HG02642 (cell line): ENCODE measurements around the gene VEPH1.

Source experiments
- ATAC-seq: cut with Tn5 transposase; IDR thresholded peaks from one replicate; pipeline ENCODE4 v1.9.1; 2021; ENCODE audit warnings: mild to moderate bottlenecking; ENCODE audit not compliant: unreplicated experiment, poor library complexity

VEPH1 gene

DNA sequence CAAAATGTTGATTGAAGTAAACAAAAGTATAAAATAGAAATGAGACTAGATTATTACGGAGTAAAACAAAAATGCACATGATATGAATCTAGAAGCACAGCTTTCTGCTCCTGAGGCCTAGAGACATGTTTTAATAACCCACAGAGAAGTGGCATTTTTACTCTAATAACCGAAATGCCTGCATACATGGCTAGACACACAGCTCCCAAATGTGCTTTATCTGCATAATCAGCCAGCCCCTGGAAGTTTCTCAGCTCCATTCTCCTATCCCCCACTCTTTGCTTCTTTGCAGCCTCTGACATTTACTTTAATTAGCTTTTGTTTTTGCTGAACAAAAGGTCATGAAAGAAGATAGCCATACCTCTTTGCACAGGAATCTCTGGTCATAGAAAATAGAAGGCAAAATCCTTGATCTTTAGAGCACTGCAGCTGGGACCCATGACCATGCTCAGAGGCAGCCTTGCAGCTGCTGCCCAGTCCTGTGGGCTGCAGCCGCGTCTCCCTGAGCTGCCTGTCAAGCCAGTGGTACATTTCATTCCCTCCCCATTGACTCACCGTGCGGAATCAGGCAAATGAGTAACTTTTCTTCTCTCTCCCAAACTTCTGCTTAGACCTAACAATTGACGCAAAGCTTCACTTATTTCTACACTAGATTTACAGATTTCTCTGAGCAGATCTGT, at the start of gene VEPH1:
Gene VEPH1, minus strand, starts transcription at position 501 of the 680 bp plus-strand sequence. CDS start 8,067 bp downstream, outside the sequence.
- ATAC-seq, result no peak

DNA sequence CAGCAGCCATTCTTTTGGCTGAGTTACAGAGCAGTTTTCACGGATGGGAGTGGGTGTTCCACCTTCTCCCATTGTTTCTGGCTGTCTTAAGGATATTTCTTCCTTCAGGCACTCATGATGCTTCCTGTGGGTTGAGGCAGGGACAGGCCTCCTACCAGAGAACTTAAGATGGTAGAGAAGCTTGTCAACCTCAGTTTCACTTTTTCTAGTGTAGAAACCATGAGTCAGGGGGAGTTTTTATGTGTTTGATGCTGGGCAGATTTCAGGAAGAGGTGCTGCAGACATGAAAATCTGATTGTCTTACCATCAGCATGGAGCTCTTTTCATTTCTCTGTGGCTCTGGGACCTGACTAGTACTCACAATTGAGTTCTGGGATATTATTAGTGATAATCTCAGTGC, 48.7 kb upstream of the VEPH1 start:
- no peak for ATAC-seq

GRCh38 chr3:157549498-157549897, 46.3 kb upstream of the VEPH1 start:
- ATAC-seq, result no peak

DNA sequence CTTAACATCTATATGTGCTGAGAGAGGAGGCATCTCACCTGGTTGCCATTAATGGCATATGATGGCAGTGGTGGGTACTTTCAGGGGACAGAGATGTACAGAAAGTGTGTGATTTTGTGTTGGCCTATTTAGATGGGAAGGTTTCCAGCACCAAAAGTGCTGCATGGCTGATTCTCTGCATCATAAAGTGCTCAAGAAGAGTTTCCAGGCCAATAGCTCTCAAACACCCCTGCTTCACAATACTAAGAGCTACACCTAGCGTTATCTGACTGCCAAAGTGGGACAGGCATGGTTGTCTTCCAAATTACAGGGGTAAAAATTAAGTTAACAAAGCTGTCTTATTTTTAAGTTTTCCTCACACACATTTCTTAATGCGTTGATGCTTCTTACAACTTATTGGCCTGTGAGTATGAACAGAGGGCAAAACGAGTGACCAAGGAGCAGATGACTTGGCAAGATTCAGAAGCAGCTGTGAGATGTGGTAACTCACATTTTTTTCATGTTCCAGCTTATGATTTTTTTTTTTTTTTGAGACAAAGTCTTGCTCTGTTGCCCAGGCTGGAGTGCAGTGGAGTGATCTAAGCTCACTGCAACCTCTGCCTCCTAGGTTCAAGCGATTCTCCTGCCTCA, 41.4 kb upstream of the VEPH1 start:
- ATAC-seq, result no peak

GRCh38 chr3:157543501-157544035, 40.4 kb upstream of the VEPH1 start:
- no peak for ATAC-seq

DNA sequence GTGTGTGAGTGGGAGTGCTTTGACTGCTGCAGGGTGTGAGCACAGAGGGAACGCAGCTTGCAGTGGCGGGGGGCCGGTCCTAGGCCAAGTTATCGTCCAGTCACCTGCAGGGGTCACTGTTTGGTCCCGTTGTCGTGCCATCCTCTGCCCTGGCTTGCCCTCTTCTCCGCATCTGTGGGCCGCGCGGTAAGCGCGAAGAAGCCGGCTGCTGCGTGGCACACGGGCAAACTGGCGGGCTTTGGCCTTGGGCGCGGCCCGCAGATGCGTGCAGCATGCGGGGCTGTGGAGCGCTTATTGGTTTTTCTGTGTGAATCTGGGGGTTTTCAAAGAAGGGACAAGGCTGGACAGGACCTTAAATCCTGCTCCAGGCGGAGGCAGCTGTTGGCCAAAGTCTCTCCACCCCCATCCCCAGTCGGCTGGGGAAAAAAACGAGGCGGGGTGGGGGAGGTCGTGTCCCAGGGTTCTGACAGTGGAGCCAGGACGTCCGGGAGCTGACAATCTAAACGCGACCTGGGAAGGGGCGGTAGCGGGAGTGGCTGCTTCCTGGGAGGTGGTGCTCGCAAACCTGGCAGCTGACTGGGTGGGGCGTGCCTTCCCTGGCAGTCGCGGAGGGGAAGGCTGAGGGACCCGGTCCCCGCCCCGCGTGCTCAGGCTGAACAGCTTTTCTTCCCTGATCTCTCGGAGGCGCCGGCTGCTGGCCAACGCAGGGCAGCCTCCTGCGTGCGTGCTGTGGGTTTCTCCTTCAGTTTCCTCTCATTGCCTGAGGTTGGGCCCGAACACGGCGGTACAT, 39.7 kb upstream of the VEPH1 start:
- ATAC-seq, result no peak

GRCh38 chr3:157541506-157542236, 38.5 kb upstream of the VEPH1 start:
- ATAC-seq, result no peak

- ATAC-seq, result no peak
Measured at GRCh38 chr3:157540656-157541055, 37.4 kb upstream of the VEPH1 start.

DNA sequence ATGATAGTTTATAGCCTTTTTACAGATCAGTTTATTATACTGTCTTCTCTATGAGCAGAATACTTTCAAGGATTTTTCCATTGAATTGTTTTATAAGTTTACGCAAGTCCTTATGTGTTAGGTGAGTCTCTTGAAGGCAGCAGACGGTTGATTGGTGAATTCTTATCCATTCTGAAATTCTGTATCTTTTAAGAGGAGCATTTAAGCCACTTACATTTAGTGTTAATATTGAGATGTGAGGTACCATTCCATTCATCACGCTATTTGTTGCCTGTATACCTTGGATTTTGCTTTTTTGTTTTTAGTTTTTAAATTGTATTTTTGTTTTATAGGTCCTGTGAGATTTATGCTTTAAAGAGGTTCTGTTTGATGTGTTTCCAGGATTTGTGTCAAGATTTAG, 32.5 kb upstream of the VEPH1 start:
- no peak for ATAC-seq

GRCh38 chr3:157534725-157535161, 31.5 kb upstream of the VEPH1 start:
- no peak for ATAC-seq

- no peak for ATAC-seq
Measured at GRCh38 chr3:157533298-157534070, 30.3 kb upstream of the VEPH1 start.

GRCh38 chr3:157532529-157533297, 29.5 kb upstream of the VEPH1 start:
- ATAC-seq, result peak; percentile 85

DNA sequence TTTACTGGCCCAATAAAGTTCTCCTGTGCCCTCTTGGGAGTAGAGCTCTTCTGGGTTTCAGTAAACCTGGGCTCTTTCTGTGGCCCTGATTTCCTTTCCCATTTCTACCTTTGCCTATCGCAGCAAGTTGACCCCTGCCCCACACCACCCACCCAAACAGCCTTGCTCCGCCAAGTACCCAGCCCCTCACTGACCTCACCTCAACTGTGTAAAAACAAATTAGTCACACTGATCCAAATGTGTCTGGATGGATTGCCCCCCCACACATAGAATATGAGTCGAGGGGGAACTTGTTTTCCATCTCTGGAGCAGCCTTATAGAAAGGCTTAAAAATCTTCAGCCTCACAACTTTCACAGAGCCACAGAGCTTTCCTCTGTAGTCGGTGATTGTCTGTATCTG, 28.6 kb upstream of the VEPH1 start:
- ATAC-seq, result no peak

- ATAC-seq, result no peak
Measured at GRCh38 chr3:157531301-157531660, 28.1 kb upstream of the VEPH1 start.

- ATAC-seq, result no peak
Measured at GRCh38 chr3:157530637-157531300, 27.6 kb upstream of the VEPH1 start.

DNA sequence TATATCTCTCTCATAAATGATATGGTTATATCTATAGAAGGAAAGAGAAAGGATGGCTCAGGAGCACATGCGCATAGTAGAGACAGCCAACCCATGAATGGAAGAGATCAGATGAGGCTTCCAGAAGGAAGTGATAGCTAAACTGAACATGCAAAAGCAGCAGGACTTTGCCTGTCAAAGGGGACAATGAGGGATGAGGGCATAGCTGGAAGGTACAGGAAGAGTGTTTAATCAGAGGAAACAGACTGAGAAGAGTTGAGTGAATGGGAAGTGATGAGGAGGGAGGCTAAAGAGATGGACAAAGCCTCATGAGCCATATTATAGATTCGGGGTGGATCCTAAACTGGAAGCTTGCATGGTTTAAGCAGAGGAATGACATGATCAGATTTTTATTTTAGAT, 26.5 kb upstream of the VEPH1 start:
- no peak for ATAC-seq

GRCh38 chr3:157529085-157529484, 25.9 kb upstream of the VEPH1 start:
- no peak for ATAC-seq

GRCh38 chr3:157527131-157527881, 24.1 kb upstream of the VEPH1 start:
- ATAC-seq, result no peak
